GM19099 (cell line): ENCODE data around the gene GXYLT1.

Experiments
- POLR2A ChIP-seq: IDR thresholded peaks from 3 replicates; pipeline ENCODE4 v1.6.1; 2011; ENCODE audit warnings: low read depth; ENCODE audit not compliant: insufficient read length; ENCODE audit errors: extremely low read depth

GXYLT1 gene

GRCh38 chr12:42059127-42059526 is 85.5 kb downstream of the GXYLT1 start:
- TF ChIP-seq POLR2A, result no peak

DNA sequence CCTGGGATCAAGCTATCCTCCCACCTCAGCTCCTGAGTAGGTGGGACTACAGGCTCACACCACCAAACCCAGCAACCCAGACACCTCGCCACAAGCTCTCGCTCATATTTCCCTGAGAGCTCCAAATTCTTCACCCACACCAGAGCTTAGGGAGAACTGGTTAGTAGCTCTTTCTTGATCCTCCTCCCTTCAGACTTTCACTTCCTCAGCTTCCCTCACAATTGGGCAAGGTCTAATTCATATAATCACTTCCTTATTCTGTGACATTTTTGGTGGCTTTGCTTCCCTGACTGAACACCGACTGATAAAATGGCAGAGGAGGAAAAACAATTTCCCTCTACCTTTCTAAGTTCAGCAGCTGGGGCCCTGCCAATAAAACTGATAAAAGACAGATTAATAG is 88.5 kb downstream of the GXYLT1 start:
- TF ChIP-seq POLR2A, result no peak

- no peak for TF ChIP-seq POLR2A
Observed at GRCh38 chr12:42053456-42053855, 91.2 kb downstream of the GXYLT1 start.

- TF ChIP-seq POLR2A, result no peak
Observed at GRCh38 chr12:42039577-42039976, 105.1 kb downstream of the GXYLT1 start.

DNA sequence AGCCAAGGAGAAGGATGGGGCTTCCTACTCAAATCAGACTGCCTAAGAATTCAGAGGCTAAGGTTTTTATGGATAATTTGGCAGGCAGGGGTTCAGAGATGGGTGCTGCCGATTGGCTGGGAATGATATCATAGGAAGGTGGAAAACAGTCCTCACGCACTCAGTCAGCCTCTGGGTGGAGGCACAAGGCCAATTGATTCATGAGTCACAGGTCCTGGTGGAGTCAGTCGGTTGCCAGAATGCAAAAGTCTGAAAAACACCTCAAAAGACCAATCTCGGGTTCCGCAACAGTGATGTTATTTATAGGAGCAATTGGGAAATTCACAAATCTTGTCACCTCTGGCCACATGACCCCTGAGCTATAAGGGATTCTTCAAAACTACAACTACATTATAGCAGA is 105.5 kb downstream of the GXYLT1 start:
- TF ChIP-seq POLR2A, result no peak

DNA sequence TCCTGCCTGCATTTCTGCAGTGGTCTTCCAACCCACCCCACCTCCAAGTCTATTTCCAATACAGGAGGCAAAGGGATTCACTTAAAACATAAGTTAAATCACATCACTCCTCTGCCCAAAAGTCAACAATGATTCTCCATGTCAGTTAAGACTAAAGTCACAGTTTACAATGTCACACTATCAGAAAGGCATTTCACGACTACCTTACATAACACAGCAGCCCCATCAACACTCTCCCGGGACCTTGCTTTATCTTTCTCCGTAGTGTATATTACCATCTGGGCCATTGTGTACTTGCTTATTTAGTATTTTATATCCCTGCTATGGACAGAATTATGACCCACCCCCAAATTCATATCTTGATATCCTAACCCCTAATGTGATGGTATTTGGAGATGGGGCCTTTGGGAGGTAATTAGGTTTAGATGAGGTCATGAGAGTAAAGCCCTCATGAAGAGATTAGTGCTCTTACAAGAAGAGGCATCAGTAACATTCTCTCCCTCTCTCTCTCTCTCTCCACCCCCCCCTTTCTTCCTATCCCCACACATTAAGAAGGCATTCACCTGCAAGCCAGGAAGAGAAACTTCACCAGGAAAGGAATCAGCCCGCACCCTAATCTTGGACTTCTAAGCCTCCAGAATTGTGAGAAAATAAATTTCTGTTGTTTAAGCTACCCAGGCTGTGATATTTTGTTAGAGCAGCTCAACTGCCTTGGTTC is 112.7 kb downstream of the GXYLT1 start:
- TF ChIP-seq POLR2A, result no peak
